SU-DHL-6 (cell line): ENCODE data around the gene EXD3.

ENCODE experiments used
- H2AFZ ChIP-seq: fragments of 200-600 bp; sonication (generic); 2 replicates; pipeline ENCODE4 v1.6.1; 2014; ENCODE audit warnings: low read depth, mild to moderate bottlenecking, moderate library complexity, mixed read lengths, antibody characterized with exemption, low read length; ENCODE audit not compliant: severe bottlenecking
- H3F3A ChIP-seq: fragments of 200-600 bp; shearing (Covaris generic); 2 replicates; pipeline ENCODE4 v1.6.0; 2016; ENCODE audit warnings: antibody characterized with exemption, mild to moderate bottlenecking; ENCODE audit not compliant: insufficient read depth
- H3K27ac ChIP-seq: fragments of 200-600 bp; sonication (generic); 2 replicates; pipeline ENCODE4 v1.5.1; 2016; ENCODE audit warnings: low read depth, mild to moderate bottlenecking, low read length, moderate library complexity, mixed read lengths
- H3K27me3 ChIP-seq: fragments of 200-600 bp; sonication (generic), shearing (Covaris generic); 2 replicates; pipeline ENCODE4 v1.6.0; 2014; ENCODE audit warnings: mild to moderate bottlenecking, low read length
- H3K36me3 ChIP-seq: fragments of 200-600 bp; sonication (generic); 2 replicates; pipeline ENCODE4 v1.6.1; 2014; ENCODE audit warnings: mild to moderate bottlenecking, low read length, mixed read lengths
- H3K4me2 ChIP-seq: fragments of 300-600, 200-600 bp; shearing (Covaris generic), sonication (generic); 2 replicates; pipeline ENCODE4 v1.6.0; 2014; ENCODE audit warnings: low read length, low read depth, mild to moderate bottlenecking; ENCODE audit not compliant: poor library complexity, severe bottlenecking
- H3K4me3 ChIP-seq: fragments of 200-600 bp; sonication (generic); 2 replicates; pipeline ENCODE4 v1.5.1; 2014; ENCODE audit warnings: antibody characterized with exemption, low read length, mild to moderate bottlenecking, mixed read lengths; ENCODE audit not compliant: insufficient read depth, poor library complexity, severe bottlenecking
- H3K79me2 ChIP-seq: fragments of 200-600 bp; sonication (generic); 2 replicates; pipeline ENCODE4 v1.6.1; 2014; ENCODE audit warnings: mild to moderate bottlenecking, low read length, moderate library complexity; ENCODE audit not compliant: insufficient read depth
- H3K9ac ChIP-seq: fragments of 200-600 bp; sonication (generic); 2 replicates; pipeline ENCODE4 v1.7.0; 2014; ENCODE audit warnings: mild to moderate bottlenecking, low read length
- H3K9me2 ChIP-seq: fragments of 200-600 bp; sonication (generic); replicated peaks from 2 replicates; pipeline ENCODE4 v1.6.1; 2014; ENCODE audit warnings: low read length; ENCODE audit not compliant: insufficient read depth
- H3K9me3 ChIP-seq: fragments of 200-600 bp; sonication (generic); 2 replicates; pipeline ENCODE4 v1.6.1; 2014; ENCODE audit warnings: low read length, mixed read lengths; ENCODE audit not compliant: insufficient read depth
- H4K20me1 ChIP-seq: fragments of 200-600 bp; sonication (generic); 2 replicates; pipeline ENCODE4 v1.6.1; 2014; ENCODE audit warnings: low read depth, mild to moderate bottlenecking, antibody characterized with exemption, low read length, moderate library complexity, mixed read lengths
- EZH2phosphoT487 ChIP-seq: fragments of 200-600 bp; sonication (generic), shearing (Covaris generic); conservative IDR thresholded peaks from 2 replicates; pipeline ENCODE4 v1.6.1; 2018; ENCODE audit warnings: mild to moderate bottlenecking, antibody characterized with exemption, low read length, moderate library complexity, mixed read lengths
- TF ChIP-seq, protein P1 (sequence below): fragments of 200-600 bp; sonication (generic); IDR thresholded peaks from one replicate; pipeline ENCODE4 v1.5.1; 2017; ENCODE audit warnings: antibody characterized with exemption, mild to moderate bottlenecking, low read length, moderate library complexity; ENCODE audit not compliant: insufficient read depth, poor library complexity, severe bottlenecking

The EXD3 gene

DNA sequence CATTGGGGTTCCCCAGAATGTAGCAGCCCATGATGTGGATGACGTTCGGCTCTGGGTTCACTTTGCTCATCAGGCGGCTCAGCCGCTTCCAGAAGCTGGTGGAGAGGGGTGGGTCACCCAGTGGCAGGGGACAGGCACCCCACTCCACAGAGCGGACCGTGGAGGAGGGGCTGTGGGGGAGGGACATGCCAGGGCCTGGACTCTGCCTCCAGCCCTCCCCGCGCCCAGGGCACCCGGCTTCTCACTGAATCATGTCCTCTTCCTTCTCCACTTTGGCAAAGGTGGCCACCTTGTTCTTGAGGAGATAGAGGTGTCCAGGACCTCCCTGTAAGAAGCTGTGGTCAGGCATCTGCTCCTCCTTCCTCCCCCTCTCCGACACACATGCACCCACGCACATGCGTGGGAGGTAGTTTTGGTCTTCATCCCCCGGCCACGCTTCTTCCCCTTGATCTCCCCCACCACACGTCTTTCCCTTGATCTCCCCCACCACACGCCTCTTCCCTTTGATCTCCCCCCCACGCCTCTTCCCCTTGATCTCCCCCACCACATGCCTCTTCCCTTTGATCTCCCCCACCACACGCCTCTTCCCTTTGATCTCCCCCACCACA is 27.1 kb upstream of the EXD3 start:
- TF ChIP-seq, protein P1, sequence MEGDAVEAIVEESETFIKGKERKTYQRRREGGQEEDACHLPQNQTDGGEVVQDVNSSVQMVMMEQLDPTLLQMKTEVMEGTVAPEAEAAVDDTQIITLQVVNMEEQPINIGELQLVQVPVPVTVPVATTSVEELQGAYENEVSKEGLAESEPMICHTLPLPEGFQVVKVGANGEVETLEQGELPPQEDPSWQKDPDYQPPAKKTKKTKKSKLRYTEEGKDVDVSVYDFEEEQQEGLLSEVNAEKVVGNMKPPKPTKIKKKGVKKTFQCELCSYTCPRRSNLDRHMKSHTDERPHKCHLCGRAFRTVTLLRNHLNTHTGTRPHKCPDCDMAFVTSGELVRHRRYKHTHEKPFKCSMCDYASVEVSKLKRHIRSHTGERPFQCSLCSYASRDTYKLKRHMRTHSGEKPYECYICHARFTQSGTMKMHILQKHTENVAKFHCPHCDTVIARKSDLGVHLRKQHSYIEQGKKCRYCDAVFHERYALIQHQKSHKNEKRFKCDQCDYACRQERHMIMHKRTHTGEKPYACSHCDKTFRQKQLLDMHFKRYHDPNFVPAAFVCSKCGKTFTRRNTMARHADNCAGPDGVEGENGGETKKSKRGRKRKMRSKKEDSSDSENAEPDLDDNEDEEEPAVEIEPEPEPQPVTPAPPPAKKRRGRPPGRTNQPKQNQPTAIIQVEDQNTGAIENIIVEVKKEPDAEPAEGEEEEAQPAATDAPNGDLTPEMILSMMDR, result no peak
- no peak for TF ChIP-seq EZH2phosphoT487
- Histone ChIP-seq H3K4me3 (no peak overlapping the region), H3K9ac (no peak overlapping the region), H3K27ac (no peak overlapping the region), H3K9me3 (no peaks in the 10 kb centered on the region), H3K79me2 (no peaks in the 10 kb centered on the region), H3K4me2 (no peak overlapping the region), H3K36me3 (no peaks in the 10 kb centered on the region), H3K9me2 (no peaks in the 10 kb centered on the region), H4K20me1 (no peaks in the 10 kb centered on the region), H2AFZ (no peak overlapping the region), H3K27me3 (no peaks in the 10 kb centered on the region), H3F3A (no peaks in the 10 kb centered on the region; the same call in 1 of the 2 replicates)

DNA sequence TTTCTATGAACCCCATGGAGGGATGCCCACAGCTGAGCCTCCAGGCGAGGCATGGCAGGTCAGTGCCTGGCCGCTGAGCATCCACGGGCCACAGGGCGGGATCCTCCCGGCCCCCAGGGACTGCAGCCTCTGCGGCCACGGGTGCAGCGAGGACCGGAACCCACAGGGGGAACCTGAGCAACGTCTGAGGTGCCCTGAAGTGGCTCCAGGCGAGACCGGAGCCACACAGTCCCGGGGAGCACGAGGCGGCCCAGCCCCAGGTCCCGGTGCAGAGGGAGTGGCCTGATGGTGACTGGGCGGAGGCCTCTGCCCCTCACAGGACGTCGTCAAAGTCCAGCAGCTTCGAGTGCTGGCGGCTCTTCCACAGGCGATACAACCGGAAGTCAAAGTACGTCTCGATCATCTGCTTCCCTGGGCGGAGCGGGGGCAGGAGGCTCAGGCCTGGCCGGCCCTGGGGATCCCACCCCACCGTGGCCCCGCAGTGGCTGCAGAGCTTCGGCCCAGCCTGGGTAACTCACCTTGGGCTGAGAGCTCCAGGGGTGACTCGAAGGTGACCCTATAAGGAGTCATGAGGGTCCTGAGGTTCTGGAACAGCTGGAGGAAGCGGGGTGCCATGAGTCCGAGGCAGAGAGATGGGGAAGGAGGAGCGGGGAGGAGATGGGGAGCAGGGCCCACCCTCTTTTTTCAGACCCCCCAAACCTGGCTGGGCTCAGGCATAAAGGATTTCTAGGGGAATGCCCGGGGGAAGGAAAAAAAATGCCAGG is 26.3 kb upstream of the EXD3 start:
- H3K9ac ChIP-seq, result no peak overlapping the region
- no peaks in the 10 kb centered on the region for H4K20me1 ChIP-seq

DNA sequence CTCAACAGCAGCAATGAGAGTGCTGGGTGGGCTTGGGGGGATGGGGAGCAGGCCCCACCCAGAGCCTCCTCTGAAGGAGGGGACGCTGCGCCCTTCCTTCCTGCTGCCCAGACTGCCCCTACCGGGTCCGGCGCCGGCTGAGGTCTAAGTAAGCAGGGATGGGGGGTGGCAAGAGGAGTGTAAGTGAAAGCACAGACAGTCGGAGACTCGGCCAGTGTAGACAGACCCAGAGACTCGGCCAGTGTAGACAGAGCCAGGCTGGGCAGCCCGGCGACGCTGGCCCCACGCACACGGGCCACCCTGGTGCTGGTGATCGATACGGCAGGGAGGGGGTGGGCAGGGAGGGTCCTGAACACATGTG is 25.6 kb upstream of the EXD3 start:
- H3K4me3 ChIP-seq, result no peak overlapping the region
- H3K9me3 ChIP-seq, result no peaks in the 10 kb centered on the region
- H3K9ac ChIP-seq, result no peak overlapping the region
- H3K79me2 ChIP-seq, result no peaks in the 10 kb centered on the region
- H3K27me3 ChIP-seq, result no peaks in the 10 kb centered on the region
- H3K27ac ChIP-seq, result no peak overlapping the region
- H3F3A ChIP-seq, result no peaks in the 10 kb centered on the region; the same call in 1 of the 2 replicates
- no peak overlapping the region for H2AFZ ChIP-seq
- no peaks in the 10 kb centered on the region for H4K20me1 ChIP-seq
- H3K36me3 ChIP-seq, result no peaks in the 10 kb centered on the region
- H3K4me2 ChIP-seq, result no peak overlapping the region
- TF ChIP-seq, protein P1, result no peak
- no peak for TF ChIP-seq EZH2phosphoT487
- no peaks in the 10 kb centered on the region for H3K9me2 ChIP-seq

More for the DNA sequence above, 26.3 kb upstream of the EXD3 start:
- H3K9me2 ChIP-seq, result no peaks in the 10 kb centered on the region
- H2AFZ ChIP-seq, result no peak overlapping the region
- H3K9me3 ChIP-seq, result no peaks in the 10 kb centered on the region
- no peaks in the 10 kb centered on the region for H3K79me2 ChIP-seq
- no peaks in the 10 kb centered on the region for H3K36me3 ChIP-seq
- no peak for TF ChIP-seq EZH2phosphoT487
- TF ChIP-seq, protein P1, result no peak
- no peak overlapping the region for H3K4me2 ChIP-seq
- no peaks in the 10 kb centered on the region for H3K27me3 ChIP-seq
- no peak overlapping the region for H3K27ac ChIP-seq
- H3F3A ChIP-seq, result no peaks in the 10 kb centered on the region; the same call in 1 of the 2 replicates
- H3K4me3 ChIP-seq, result no peak overlapping the region
